Smooth muscle cell (in vitro differentiated cells): ENCODE measurements around the gene RIC8A. TPM values are rescaled to one million over a fixed set of nuclear protein-coding genes. Genes with fewer than 3 reads are reported as not detected.

Experiments used
- DNase-seq: peaks from one replicate; lab custom pipeline; 2025; ENCODE audit not compliant: unreplicated experiment; lab: John Stamatoyannopoulos, UW
- H2AFZ ChIP-seq: fragments of 200-600 bp; sonication (generic); 2 replicates; pipeline ENCODE4 v1.6.0; 2016; ENCODE audit warnings: antibody characterized with exemption, low read depth, mild to moderate bottlenecking
- H3F3A ChIP-seq: fragments of 200-600 bp; sonication (generic); 2 replicates; pipeline ENCODE4 v1.6.0; 2017; ENCODE audit warnings: antibody characterized with exemption, low read depth
- H3K27ac ChIP-seq: fragments of 200-600 bp; sonication (generic); 2 replicates; pipeline ENCODE4 v1.5.1; 2016; ENCODE audit warnings: low read depth, mild to moderate bottlenecking
- H3K27me3 ChIP-seq: fragments of 200-600 bp; sonication (generic); 2 replicates; pipeline ENCODE4 v1.6.1; 2016; ENCODE audit warnings: low read depth, mild to moderate bottlenecking
- H3K36me3 ChIP-seq: fragments of 200-600 bp; sonication (generic); 2 replicates; pipeline ENCODE4 v1.5.1; 2016; ENCODE audit warnings: low read depth
- H3K4me1 ChIP-seq: fragments of 200-600 bp; sonication (generic); 2 replicates; pipeline ENCODE4 v1.5.1; 2016; ENCODE audit warnings: low read depth
- H3K4me2 ChIP-seq: fragments of 200-600 bp; sonication (generic); 2 replicates; pipeline ENCODE4 v1.6.0; 2016; ENCODE audit warnings: mild to moderate bottlenecking
- H3K4me3 ChIP-seq: fragments of 200-600 bp; sonication (generic); 2 replicates; pipeline ENCODE4 v1.5.1; 2016; ENCODE audit warnings: mild to moderate bottlenecking
- H3K79me2 ChIP-seq: fragments of 200-600 bp; sonication (generic); 2 replicates; pipeline ENCODE4 v1.6.0; 2016; ENCODE audit warnings: low read depth, mild to moderate bottlenecking
- H3K9ac ChIP-seq: fragments of 200-600 bp; sonication (generic); 2 replicates; pipeline ENCODE4 v1.6.0; 2016; ENCODE audit warnings: low read depth
- H3K9me3 ChIP-seq: fragments of 200-600 bp; sonication (generic); replicated peaks from 2 replicates; pipeline ENCODE4 v1.5.1; 2016; ENCODE audit warnings: low read depth
- H4K20me1 ChIP-seq: fragments of 200-600 bp; sonication (generic); 2 replicates; pipeline ENCODE4 v1.6.0; 2016; ENCODE audit warnings: low read depth
- CTCF ChIP-seq: fragments of 200-600 bp; sonication (generic); IDR thresholded peaks from 2 replicates; pipeline ENCODE4 v1.5.1; 2017; ENCODE audit warnings: borderline replicate concordance, mild to moderate bottlenecking, antibody characterized with exemption; ENCODE audit not compliant: insufficient read depth, poor library complexity, severe bottlenecking
- WGBS: methylation state at CpG from one replicate; pipeline ENCODE4 v1.1.7; 2016; ENCODE audit warnings: low lambda C conversion rate; 5-methylcytosine and 5-hydroxymethylcytosine counted together
- polyA plus RNA-seq: library from polyadenylated mRNA; unstranded; fragments of >200 nt; fragmentation: Nextera tagmentation; extraction: Ambion mirVana; gene quantifications from 2 replicates; pipeline ENCODE4 v1.2.1, GENCODE V29; 2016
- total RNA-seq: library from RNA; depleted of rRNA; stranded (reverse); fragments of >200 nt; gene quantifications from 2 replicates; pipeline ENCODE4 v1.2.3, GENCODE V29; 2014

Gene RIC8A
- total and polyA plus RNA-seq, 2 experiments from 2014 or later, result 71.2 to 120 TPM

- no peaks in the 10 kb centered on the region for H4K20me1 ChIP-seq
- H3K4me3 ChIP-seq, result no peak overlapping the region
- H2AFZ ChIP-seq, result no peak overlapping the region
- H3K4me2 ChIP-seq, result no peak overlapping the region
- no peak overlapping the region for H3K9ac ChIP-seq
- no peak overlapping the region for H3K27ac ChIP-seq
- 88% methylated on average over 7 of the region's 7 CpGs for WGBS
- H3K27me3 ChIP-seq, result no peaks in the 10 kb centered on the region
- H3K4me1 ChIP-seq, result no peaks in the 10 kb centered on the region
- no peaks in the 10 kb centered on the region for H3K36me3 ChIP-seq
- no peak for TF ChIP-seq CTCF
- no peaks in the 10 kb centered on the region for H3K79me2 ChIP-seq
- H3K9me3 ChIP-seq, result no peaks in the 10 kb centered on the region
- no peaks in the 10 kb centered on the region for H3F3A ChIP-seq
- no peak for DNase-seq
Observed at GRCh38 chr11:221539-221938, 14.0 kb downstream of the RIC8A start.

GRCh38 chr11:221998-222789 lies 14.7 kb downstream of the RIC8A start:
- no peaks in the 10 kb centered on the region for H3K27me3 ChIP-seq
- H3K4me3 ChIP-seq, result no peak overlapping the region
- no peaks in the 10 kb centered on the region for H3K9me3 ChIP-seq
- no peak overlapping the region for H3K9ac ChIP-seq
- H3K79me2 ChIP-seq, result no peaks in the 10 kb centered on the region
- no peak overlapping the region for H3K4me2 ChIP-seq
- no peak overlapping the region for H3K27ac ChIP-seq
- no peaks in the 10 kb centered on the region for H3K4me1 ChIP-seq
- DNase-seq, result no peak
- H3F3A ChIP-seq, result no peaks in the 10 kb centered on the region
- H4K20me1 ChIP-seq, result no peaks in the 10 kb centered on the region
- H3K36me3 ChIP-seq, result no peaks in the 10 kb centered on the region
- WGBS, result 93% methylated on average over 14 of the region's 14 CpGs
- TF ChIP-seq CTCF, result no peak
- no peak overlapping the region for H2AFZ ChIP-seq

DNA sequence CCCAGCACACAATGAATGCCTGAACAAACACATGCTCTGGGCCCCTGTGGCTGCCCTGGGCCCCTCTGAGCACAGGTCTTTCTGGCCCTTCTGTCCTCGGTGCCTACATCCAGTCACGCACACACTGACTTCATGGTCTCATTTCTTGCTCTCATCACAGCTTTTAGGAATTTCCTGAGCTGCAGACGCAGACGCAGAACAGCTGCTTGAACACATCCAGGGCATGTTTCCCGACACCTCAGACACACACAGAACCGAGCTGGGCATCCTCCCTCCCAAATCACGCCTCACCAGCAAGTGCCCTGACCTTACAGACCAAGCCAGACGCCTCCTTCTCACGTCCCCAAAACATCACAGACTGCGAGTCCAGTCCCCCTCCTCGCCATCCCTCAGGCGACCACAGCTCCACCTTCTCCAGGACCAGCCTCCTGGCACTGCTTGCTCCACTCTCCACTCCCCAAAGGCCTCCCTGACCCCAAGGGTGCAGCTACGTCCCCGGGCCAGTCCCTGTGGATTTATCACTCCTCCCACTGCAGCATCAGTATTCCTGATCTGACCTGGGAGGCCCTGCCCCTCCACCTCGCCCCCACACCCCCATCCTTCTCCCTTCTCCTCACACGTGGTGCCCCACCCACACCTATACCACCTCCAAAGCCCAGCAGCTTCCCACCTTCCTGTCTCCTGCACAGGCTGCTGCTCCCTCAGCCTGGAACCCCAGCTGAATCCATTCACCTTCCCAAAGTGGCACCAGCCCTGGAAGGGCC lies 15.7 kb downstream of the RIC8A start:
- 89% methylated on average over 16 of the region's 16 CpGs for WGBS
- H3K36me3 ChIP-seq, result no peaks in the 10 kb centered on the region

More for the DNA sequence above, 15.7 kb downstream of the RIC8A start:
- Histone ChIP-seq H3K4me2 (no peak overlapping the region), H3K4me1 (no peaks in the 10 kb centered on the region), H3K9ac (no peak overlapping the region), H3K9me3 (no peaks in the 10 kb centered on the region), H3K79me2 (peaks cover 4% of the 10 kb centered on the region), H3K4me3 (no peak overlapping the region), H3K27me3 (no peaks in the 10 kb centered on the region), H3K27ac (no peak overlapping the region), H4K20me1 (no peaks in the 10 kb centered on the region), H2AFZ (no peak overlapping the region), H3F3A (no peaks in the 10 kb centered on the region)
- no peak for TF ChIP-seq CTCF
- DNase-seq, result no peak
